K562 (cell line): ENCODE results near the gene FGR. TPM values are rescaled to one million over a fixed set of nuclear protein-coding genes. Genes with fewer than 3 reads are reported as not detected.

Experiments used
- CBFB ChIP-seq: sonication (generic); formaldehyde crosslinking; IDR thresholded peaks from 2 replicates; pipeline ENCODE4 v1.4.0; 2020; ENCODE audit warnings: mild to moderate bottlenecking, missing genetic modification reagents
- CBX3 ChIP-seq, 2 experiments: IDR thresholded peaks; 1 replicate in 1 of 2; 2 replicates in 1 of 2; pipeline ENCODE4 v1.6.1; 2012; ENCODE audit warnings: inconsistent platforms in 2 of 2, low read length in 2 of 2, borderline replicate concordance in 1 of 2, control low read depth in 1 of 2
- ELF4 ChIP-seq: fragments of 450-650 bp; formaldehyde crosslinking; IDR thresholded peaks from 2 replicates; pipeline ENCODE4 v1.4.0; 2022; ENCODE audit warnings: missing genetic modification characterization
- ESRRB ChIP-seq: fragments of 250-450 bp; sonication (Bioruptor Pico); IDR thresholded peaks from 2 replicates; pipeline ENCODE4 v1.5.0; 2020; ENCODE audit warnings: mild to moderate bottlenecking, moderate library complexity, borderline replicate concordance
- ETV5 ChIP-seq: sonication (generic); formaldehyde crosslinking; IDR thresholded peaks from 2 replicates; pipeline ENCODE4 v1.4.0; 2020; ENCODE audit warnings: low read depth, mild to moderate bottlenecking, missing genetic modification reagents
- IFI16 ChIP-seq: fragments of 250-450 bp; sonication (Bioruptor Pico); IDR thresholded peaks from 2 replicates; pipeline ENCODE4 v2.1.2; 2022; ENCODE audit warnings: mild to moderate bottlenecking, inconsistent platforms
- MAFF ChIP-seq: IDR thresholded peaks from 2 replicates; pipeline ENCODE4 v1.6.1; 2012; ENCODE audit warnings: low read length, improper control_type of control experiment
- NR2F6 ChIP-seq: fragments of 450-650 bp; formaldehyde crosslinking; IDR thresholded peaks from 2 replicates; pipeline ENCODE4 v1.4.0; 2020; ENCODE audit warnings: mild to moderate bottlenecking
- POLR2A ChIP-seq: fragments of 450-650 bp; conservative IDR thresholded peaks from 2 replicates; pipeline ENCODE4 v1.6.1; 2016
- RBM17 ChIP-seq: fragments of 200-400 bp; formaldehyde crosslinking; IDR thresholded peaks from 2 replicates; pipeline ENCODE4 v1.6.1; 2017; ENCODE audit warnings: low read depth, mild to moderate bottlenecking, low read length, borderline replicate concordance
- SIRT6 ChIP-seq: IDR thresholded peaks from one replicate; pipeline ENCODE4 v1.6.1; 2012; ENCODE audit warnings: low read depth, mild to moderate bottlenecking, control low read depth, inconsistent platforms, low read length, moderate library complexity
- ZNF696 ChIP-seq: fragments of 250-450 bp; sonication (Bioruptor Pico); conservative IDR thresholded peaks from 2 replicates; pipeline ENCODE4 v1.4.0; 2020; ENCODE audit warnings: mild to moderate bottlenecking, moderate library complexity
- ZNF707 ChIP-seq: fragments of 250-450 bp; sonication (Bioruptor Pico); conservative IDR thresholded peaks from 2 replicates; pipeline ENCODE4 v1.8.0; 2022; ENCODE audit warnings: inconsistent platforms, mild to moderate bottlenecking, moderate library complexity
- ZNF717 ChIP-seq: fragments of 250-450 bp; sonication (Bioruptor Pico); IDR thresholded peaks from 2 replicates; pipeline ENCODE4 v1.5.0; 2021
- ZZZ3 ChIP-seq: fragments of 450-650 bp; IDR thresholded peaks from 2 replicates; pipeline ENCODE4 v1.6.1; 2016; ENCODE audit warnings: antibody characterized with exemption, mild to moderate bottlenecking, moderate library complexity
- polyA plus RNA-seq, 8 experiments: library from polyadenylated mRNA; depleted of rRNA in 4 of 8; stranded (reverse) in 5 of 8; unstranded in 3 of 8; fragments of >200 nt; fragmentation: Nextera tagmentation in 2 of 8; fragmentation: Illumina TruSeq in 1 of 8; extraction: Ambion mirVana in 2 of 8; extraction: Trizol in 1 of 8; gene quantifications; 2 replicates each; pipeline versions ENCODE4 v1.2.1 to v1.2.3, GENCODE V29; 2011 to 2014; ENCODE audit warnings: inconsistent platforms in 1 of 8, missing spikeins in 1 of 8
- total RNA-seq, 7 experiments: library from RNA; depleted of rRNA in 6 of 7; stranded (reverse); fragments of >200 nt in 6 of 7; fragmentation: Illumina TruSeq in 2 of 7; extraction: Trizol in 2 of 7; gene quantifications; 2 replicates each; pipeline versions ENCODE4 v1.2.1 to v1.2.3, GENCODE V29; 2011 to 2021; ENCODE audit warnings: low replicate concordance in 1 of 7
- TF ChIP-seq, protein P1 (sequence below): sonication (generic); formaldehyde crosslinking; IDR thresholded peaks from 2 replicates; pipeline ENCODE4 v1.8.0; 2022; ENCODE audit warnings: missing genetic modification reagents, mild to moderate bottlenecking, borderline replicate concordance
- TF ChIP-seq, protein P2 (sequence below): sonication (generic); formaldehyde crosslinking; IDR thresholded peaks from 2 replicates; pipeline ENCODE4 v1.8.1; 2022; ENCODE audit warnings: missing genetic modification reagents
- TF ChIP-seq, protein P3 (sequence below): fragments of 450-650 bp; conservative IDR thresholded peaks from 2 replicates; pipeline ENCODE4 v1.6.1; 2016; ENCODE audit warnings: missing genetic modification characterization, low read depth, mild to moderate bottlenecking, missing compliant biosample characterization, moderate library complexity
- TF ChIP-seq, protein P4 (sequence below): fragments of 250-450 bp; sonication (Bioruptor Pico); IDR thresholded peaks from 2 replicates; pipeline ENCODE4 v1.8.0; 2021; ENCODE audit warnings: borderline replicate concordance, mild to moderate bottlenecking, moderate library complexity; ENCODE audit not compliant: poor library complexity, severe bottlenecking
- TF ChIP-seq, protein P5 (sequence below): fragments of 250-450 bp; sonication (Bioruptor Pico); IDR thresholded peaks from 2 replicates; pipeline ENCODE4 v1.5.1; 2021; ENCODE audit warnings: mild to moderate bottlenecking
- TF ChIP-seq, protein P6 (sequence below): fragments of 450-650 bp; formaldehyde crosslinking; IDR thresholded peaks from 2 replicates; pipeline ENCODE4 v1.4.0; 2020; ENCODE audit warnings: mild to moderate bottlenecking, moderate library complexity

Gene FGR
- total and polyA plus RNA-seq, 9 of the 15 experiments (the other 6 are each of a cell fraction or from before 2014, with no cell fraction given) = 0.04 to 0.11 TPM; not detected in 7

DNA sequence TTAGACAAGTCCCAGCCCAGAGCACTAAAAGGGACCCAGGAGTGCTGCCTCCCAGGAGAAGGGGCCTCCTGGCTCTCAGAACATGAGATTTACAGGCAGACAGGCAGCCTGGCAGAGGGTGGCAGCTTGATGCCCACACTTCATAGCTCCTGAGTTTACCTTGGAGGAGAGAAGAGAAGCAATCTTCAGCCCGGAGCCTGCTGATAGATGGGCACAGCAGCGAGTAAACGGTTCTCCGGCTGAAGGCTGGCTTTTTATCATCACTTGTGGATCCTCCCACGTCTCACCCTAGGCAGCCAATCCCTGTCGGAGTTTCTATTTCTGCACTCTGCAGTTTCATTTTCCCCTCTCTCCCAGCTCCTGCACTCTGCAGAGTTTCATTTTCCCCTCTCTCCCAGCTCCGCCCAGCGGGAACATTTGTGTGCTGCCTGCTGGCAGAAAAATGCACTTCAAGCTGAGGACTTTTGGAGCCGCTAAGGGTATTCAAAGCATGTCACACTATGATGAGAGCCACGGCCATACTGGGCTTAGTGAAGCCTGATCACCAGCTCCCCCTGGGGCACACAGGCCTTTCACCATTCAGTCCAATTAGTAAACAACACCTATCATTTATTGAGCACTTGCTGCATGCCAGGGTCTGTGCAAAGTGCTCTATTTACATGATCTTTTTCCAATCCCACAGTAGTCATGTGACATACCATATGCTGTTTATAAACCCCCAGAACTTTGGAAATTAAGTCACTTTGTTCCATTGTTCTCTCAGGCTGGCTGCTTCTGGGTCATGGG, 37.2 kb upstream of the FGR start, which contains the start of gene IFI6 (continued):
- no peak for TF ChIP-seq ESRRB (CRISPR knock-in tag)
- TF ChIP-seq ZNF707 (CRISPR knock-in tag) = no peak
- 0 out of 2 replicates have a peak, but pooled peaks have one; percentile 4 for TF ChIP-seq MAFF
- no peak for TF ChIP-seq SIRT6
- peak in 1 of 2 experiments; percentile 77; a peak in 1 of 3 replicates for TF ChIP-seq CBX3 (IDR thresholded peaks at IDR 0.05; ENCODE audit: borderline replicate concordance in 1 of 2, low read length in 2 of 2)
- TF ChIP-seq ZNF717 (CRISPR knock-in tag) = no peak
- TF ChIP-seq, protein P1, sequence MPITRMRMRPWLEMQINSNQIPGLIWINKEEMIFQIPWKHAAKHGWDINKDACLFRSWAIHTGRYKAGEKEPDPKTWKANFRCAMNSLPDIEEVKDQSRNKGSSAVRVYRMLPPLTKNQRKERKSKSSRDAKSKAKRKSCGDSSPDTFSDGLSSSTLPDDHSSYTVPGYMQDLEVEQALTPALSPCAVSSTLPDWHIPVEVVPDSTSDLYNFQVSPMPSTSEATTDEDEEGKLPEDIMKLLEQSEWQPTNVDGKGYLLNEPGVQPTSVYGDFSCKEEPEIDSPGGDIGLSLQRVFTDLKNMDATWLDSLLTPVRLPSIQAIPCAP (CRISPR knock-in tag) = no peak
- TF ChIP-seq, protein P2, sequence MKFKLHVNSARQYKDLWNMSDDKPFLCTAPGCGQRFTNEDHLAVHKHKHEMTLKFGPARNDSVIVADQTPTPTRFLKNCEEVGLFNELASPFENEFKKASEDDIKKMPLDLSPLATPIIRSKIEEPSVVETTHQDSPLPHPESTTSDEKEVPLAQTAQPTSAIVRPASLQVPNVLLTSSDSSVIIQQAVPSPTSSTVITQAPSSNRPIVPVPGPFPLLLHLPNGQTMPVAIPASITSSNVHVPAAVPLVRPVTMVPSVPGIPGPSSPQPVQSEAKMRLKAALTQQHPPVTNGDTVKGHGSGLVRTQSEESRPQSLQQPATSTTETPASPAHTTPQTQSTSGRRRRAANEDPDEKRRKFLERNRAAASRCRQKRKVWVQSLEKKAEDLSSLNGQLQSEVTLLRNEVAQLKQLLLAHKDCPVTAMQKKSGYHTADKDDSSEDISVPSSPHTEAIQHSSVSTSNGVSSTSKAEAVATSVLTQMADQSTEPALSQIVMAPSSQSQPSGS (CRISPR knock-in tag) = no peak
- no peak for TF ChIP-seq RBM17
- TF ChIP-seq, protein P3, sequence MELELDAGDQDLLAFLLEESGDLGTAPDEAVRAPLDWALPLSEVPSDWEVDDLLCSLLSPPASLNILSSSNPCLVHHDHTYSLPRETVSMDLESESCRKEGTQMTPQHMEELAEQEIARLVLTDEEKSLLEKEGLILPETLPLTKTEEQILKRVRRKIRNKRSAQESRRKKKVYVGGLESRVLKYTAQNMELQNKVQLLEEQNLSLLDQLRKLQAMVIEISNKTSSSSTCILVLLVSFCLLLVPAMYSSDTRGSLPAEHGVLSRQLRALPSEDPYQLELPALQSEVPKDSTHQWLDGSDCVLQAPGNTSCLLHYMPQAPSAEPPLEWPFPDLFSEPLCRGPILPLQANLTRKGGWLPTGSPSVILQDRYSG (tag) = no peak
- no peak for TF ChIP-seq NR2F6 (CRISPR knock-in tag)
- TF ChIP-seq, protein P4, sequence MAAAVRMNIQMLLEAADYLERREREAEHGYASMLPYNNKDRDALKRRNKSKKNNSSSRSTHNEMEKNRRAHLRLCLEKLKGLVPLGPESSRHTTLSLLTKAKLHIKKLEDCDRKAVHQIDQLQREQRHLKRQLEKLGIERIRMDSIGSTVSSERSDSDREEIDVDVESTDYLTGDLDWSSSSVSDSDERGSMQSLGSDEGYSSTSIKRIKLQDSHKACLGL (CRISPR knock-in tag) = no peak
- TF ChIP-seq POLR2A = no peak
- no peak for TF ChIP-seq ZZZ3
- TF ChIP-seq, protein P5, sequence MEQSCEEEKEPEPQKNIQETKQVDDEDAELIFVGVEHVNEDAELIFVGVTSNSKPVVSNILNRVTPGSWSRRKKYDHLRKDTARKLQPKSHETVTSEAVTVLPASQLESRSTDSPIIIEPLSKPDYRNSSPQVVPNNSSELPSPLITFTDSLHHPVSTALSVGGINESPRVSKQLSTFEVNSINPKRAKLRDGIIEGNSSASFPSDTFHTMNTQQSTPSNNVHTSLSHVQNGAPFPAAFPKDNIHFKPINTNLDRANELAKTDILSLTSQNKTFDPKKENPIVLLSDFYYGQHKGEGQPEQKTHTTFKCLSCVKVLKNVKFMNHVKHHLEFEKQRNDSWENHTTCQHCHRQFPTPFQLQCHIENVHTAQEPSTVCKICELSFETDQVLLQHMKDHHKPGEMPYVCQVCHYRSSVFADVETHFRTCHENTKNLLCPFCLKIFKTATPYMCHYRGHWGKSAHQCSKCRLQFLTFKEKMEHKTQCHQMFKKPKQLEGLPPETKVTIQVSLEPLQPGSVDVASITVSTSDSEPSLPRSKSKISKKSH = no peak
- no peak for TF ChIP-seq CBFB (CRISPR knock-in tag)
- TF ChIP-seq IFI16 (CRISPR knock-in tag) = no peak
- no peak for TF ChIP-seq ZNF696 (CRISPR knock-in tag)
- TF ChIP-seq ELF4 (CRISPR knock-in tag) = no peak
- TF ChIP-seq, protein P6, sequence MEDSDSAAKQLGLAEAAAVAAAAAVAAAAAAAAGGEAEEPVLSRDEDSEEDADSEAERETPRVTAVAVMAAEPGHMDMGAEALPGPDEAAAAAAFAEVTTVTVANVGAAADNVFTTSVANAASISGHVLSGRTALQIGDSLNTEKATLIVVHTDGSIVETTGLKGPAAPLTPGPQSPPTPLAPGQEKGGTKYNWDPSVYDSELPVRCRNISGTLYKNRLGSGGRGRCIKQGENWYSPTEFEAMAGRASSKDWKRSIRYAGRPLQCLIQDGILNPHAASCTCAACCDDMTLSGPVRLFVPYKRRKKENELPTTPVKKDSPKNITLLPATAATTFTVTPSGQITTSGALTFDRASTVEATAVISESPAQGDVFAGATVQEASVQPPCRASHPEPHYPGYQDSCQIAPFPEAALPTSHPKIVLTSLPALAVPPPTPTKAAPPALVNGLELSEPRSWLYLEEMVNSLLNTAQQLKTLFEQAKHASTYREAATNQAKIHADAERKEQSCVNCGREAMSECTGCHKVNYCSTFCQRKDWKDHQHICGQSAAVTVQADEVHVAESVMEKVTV (CRISPR knock-in tag) = peak; percentile 24; the same call in 1 of the 2 replicates
- no peak for TF ChIP-seq ETV5
